CD4-positive, alpha-beta T cell treated with Interleukin-4 for 4 hours (primary cell): ENCODE results near the gene AMN1.
A peak's percentile ranks its signal among the peaks of the same experiment; 100 is the strongest.
"Not testable (repeated sequence)": the region's sequence is repeated elsewhere in the genome, so short reads cannot be mapped to it uniquely, and the experiment has no call there.

ENCODE experiments used
- DNase-seq: peaks from one replicate; pipeline ENCODE4 v3.0.0-alpha.2; 2020

Gene AMN1

GRCh38 chr12:31728917-31729640 is at the start of gene AMN1:
TSS of gene AMN1 (minus strand) at chr12:31729021. CDS start at chr12:31729008, 13 bp downstream.
- DNase-seq = peak; percentile 100

DNA sequence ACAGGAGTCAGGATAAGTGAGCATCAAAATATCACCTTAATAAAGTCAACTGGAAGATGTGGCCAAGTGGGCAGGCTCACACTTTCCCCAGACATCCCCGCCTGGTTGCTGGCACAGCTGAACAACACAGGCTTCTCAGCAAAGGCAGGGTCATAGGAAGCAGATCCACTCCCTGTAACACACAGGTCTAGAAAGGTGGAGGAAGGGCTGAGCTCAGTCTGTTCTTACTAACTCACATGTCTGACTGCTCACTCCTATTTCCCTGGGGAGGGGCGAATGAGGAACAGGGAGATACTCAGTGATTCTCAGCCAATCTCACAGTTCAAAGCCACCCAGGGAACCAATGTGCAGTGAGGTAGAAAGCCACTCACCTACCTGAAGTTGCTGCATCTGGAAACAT is 45.0 kb upstream of the AMN1 start:
- DNase-seq = no peak

- DNase-seq = no peak
These were observed 44.5 kb upstream of the AMN1 start for GRCh38 chr12:31773223-31773750.

GRCh38 chr12:31772685-31773222 is 43.9 kb upstream of the AMN1 start:
- DNase-seq = no peak

DNA sequence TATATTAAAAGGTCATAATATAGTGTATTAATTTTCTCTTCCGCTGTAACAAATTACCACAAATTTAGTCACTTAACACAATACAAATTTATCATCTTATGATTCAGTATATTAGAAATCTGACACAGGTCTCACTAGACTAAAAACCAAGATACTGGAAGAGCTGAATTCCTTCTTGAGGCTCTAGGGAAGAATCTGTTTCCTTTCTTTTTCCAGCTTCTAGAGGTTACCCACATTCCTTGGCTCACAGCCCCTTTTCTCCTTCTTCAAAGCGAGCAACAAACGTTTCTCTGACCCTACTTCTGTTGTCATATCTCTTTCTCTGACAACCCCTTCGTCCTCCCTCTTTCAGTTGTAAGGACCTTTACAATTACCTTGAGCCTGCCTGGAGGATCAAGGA is 43.4 kb upstream of the AMN1 start:
- DNase-seq = no peak

DNA sequence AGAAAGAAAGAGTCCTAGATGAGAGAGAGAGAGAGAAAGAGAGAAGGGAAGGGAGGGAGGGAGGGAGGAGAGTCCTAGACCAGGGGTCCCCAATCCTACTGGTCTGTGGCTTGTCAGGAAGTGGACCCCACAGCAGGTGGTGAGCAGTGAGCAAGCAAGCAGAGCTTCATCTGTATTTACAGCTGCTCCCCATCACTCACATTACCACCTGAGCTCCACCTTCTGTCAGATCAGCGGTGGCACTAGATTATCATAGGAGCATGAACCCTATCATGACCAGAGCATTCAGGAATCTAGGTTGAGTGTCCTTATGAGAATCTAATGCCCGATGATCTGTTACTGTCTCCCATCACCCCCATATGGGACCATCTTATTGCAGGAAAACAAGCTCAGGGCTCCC is 39.2 kb upstream of the AMN1 start:
- DNase-seq = no peak

GRCh38 chr12:31765931-31766330 is 37.1 kb upstream of the AMN1 start:
- DNase-seq = no peak

GRCh38 chr12:31759632-31760459 is 31.0 kb upstream of the AMN1 start:
- DNase-seq = no peak

DNA sequence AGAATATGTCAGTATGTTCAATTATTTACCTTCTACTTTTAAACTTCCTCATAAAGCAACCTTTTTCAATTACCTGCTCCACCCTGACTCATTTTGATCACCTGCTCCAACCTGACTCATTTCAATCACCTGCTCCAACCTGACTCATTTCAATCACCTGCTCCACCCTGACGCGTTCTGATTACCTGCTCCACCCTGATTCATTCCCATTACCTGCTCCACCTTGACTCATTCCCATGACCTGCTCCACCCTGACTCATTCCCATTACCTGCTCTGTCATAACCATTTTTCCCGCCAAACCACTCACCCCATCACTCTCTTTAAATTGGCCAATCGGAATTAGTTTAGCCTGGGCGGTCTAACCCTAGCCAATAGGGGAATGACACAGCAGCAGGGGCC is 29.5 kb upstream of the AMN1 start:
- DNase-seq = peak; percentile 35

GRCh38 chr12:31756977-31757420 is 28.2 kb upstream of the AMN1 start:
- DNase-seq = no peak

DNA sequence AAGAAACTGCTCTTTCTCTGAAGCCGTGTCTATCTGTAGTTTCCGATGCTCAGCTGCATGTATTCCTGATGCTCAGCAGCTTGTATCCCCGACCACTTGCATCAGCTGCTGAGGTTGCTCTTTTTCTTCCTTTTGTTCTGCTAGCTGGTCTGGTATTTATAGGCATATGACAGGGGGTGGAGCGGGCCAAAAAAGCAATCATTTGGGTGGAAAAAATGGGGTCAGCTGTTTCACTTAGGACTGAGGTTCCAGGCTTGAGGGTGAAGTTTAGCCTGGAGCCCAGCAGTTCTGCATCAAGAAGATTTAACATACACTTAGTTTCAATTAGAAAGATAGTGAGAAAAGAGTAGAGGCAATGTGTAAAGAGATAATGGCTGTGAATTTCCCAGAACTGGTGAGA is 23.6 kb upstream of the AMN1 start:
- no peak for DNase-seq

DNA sequence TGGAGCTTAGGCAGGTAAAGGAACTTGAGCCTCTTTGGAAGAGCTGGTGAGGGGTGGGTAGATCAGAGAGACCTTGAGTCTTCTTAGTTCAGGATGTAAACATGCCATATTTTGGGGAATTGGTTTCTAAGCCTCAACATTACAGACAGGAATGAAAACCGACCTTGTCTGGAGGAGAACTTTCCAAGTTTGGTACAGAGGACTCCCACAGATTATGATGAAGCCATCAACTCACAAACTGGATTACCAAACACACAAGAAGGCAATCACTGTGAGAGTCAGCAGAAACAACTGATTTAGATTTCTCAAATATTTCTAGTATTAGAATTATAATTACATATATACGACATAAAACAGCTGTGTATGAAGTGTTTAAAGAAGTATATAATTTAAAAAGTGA is 22.3 kb upstream of the AMN1 start:
- DNase-seq = no peak

DNA sequence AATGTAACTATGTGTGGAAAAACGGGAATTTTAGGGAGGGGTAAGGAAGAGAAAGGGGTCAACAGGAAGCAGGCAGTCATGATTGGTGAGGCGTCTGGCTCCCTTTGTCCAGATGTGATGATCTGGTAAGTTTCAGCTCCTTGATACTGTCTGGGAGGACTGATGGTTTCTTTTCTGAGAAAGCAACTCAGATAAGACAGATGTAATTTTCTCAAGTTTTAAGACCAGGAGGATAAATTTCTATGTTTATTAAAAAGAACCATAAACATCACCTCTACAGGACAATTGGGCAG is 21.9 kb upstream of the AMN1 start:
- DNase-seq = no peak

DNA sequence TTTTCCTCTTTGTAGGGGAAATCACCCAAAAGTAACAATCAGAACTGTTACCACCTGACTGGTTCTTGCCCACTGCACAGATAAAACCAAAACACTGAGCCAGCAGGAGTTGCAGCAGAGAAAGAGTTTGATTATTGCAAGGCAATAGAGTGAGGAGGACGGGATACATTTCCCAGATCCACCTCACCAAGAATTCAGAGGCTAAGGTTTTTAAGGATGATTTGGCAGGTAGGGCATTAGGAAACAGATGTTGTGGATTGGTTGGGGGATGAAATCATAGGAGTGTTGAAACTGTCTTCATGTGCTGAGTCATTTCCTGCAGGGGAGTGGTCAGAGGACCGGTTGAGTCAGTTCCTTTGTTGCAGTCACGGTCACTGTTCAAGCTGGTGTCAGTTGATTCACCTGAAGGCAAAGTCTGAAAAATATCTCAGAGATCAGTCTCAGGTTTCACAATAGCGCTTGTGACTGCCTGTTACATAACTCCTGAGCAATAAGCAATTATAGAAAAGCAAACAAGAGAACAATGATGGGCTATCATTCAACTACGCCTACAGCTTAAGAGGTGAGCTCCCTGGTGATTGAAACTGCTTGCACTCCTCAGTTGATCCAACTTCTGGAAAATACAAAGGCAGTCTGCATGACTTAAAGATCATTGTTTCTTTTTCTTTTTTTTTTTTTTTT is 20.3 kb upstream of the AMN1 start:
- peak; percentile 90 for DNase-seq

DNA sequence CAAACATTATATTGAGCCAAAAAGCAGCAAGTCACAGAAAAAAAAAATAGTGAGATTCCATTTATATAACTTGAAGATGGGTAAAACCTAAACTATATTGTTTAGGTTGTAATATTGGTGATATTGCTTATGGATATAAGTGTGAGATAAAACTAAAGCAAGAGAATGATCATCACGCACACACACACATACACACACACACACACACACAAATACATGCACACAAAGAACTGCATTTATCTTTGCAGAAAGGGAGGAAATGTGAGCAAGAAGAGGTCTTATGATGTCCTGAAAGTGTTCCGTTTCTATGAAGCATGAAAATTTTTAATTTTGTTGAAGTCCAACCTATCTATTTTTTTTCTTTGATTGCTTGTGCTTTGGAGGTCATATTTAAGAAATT is 16.4 kb upstream of the AMN1 start:
- DNase-seq = no peak

DNA sequence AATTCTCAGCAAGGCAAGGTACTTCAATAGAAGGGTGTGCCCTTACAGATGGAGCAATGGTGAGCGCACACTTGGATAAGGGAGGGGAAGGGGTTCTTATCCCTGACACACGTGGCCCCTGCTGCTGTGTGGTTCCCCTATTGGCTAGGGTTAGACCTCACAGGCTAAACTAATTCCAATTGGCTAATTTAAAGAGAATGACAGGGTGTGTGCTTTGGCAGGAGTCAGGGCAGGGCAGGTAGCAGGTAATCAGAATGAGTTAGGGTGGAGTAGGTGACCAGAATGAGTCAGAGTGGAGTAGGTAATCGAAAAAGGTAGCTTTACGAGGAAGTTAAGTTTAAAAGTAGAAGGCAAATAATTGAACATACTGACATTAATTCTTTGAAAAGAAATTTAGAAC is 15.5 kb upstream of the AMN1 start:
- not testable (repeated sequence) for DNase-seq

- DNase-seq = peak; percentile 47
These were observed 14.1 kb upstream of the AMN1 start for GRCh38 chr12:31742891-31743290.

DNA sequence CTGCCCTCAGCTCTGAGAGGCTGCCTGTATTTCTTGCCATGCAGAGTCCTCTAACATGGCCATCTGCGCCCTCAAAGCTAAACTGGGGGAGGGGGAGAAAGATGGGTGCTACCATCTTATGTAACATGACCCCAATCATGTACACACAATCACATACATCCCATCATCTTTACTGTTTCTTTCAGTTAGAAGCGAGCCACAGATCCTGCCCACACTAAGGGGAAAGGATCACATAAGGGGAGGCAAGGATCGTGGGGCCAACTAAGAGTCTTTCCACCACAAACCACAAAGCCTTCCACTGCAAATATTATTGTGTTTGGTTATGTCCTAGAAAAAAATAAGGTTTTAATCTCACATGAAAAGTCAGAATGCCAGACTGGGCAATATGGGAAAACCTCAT is 11.8 kb upstream of the AMN1 start:
- no peak for DNase-seq

DNA sequence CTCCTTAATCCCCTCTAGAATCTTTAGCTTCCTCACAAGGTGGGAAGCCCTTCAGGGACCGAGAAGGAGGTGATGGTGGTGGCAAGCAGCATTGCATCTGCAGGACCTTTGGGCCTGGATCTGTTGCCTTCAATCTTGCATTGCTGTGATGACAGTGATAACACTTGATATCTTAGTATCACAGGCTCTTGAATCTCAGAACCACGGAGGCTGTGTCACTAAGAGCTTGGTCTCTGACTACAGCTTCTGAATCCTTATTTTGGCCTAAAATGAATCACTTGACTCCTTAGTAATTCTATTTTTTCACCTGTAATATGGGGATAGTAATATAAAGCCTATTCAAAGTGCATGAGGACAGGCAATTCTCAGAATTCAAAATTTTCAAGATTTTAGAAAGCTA is 8.9 kb upstream of the AMN1 start:
- DNase-seq = peak; percentile 21

DNA sequence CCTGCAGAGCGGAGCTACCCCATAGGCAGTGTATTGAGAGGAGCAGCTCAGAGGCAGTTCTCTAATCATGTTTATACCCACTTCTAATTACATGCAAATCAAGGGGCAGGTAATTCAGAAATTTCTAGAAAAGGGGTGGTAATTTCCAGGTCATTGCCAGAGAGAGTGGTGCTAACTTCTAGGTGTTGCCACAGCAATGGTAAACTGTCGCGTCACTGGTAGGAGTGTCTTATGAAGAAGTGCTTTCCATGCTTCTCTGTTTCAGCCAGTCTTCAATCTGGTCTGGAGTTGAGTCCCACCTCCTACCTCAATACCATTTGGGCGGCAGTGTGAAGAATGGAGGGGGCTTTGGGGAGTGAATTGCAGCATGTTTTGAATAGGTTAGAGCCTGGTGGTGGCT is 8.5 kb upstream of the AMN1 start:
- peak; percentile 16 for DNase-seq

- peak; percentile 95 for DNase-seq
These were observed 7.7 kb upstream of the AMN1 start for GRCh38 chr12:31736472-31736871.

- peak; percentile 67 for DNase-seq
These were observed 5.0 kb upstream of the AMN1 start for GRCh38 chr12:31733549-31734432.
